HFFc6 (cell line): ENCODE results near the gene BRINP3. TPM values are rescaled to one million over a fixed set of nuclear protein-coding genes. Genes with fewer than 3 reads are reported as not detected.

Experiments
- DNase-seq: peaks from one replicate; pipeline ENCODE4 v3.0.0-alpha.2; 2018
- H3K27ac Mint-ChIP-seq: 2 replicates; pipeline ENCODE4 v1.8.0; 2020; ENCODE audit warnings: mild to moderate bottlenecking, mixed read lengths
- H3K27me3 Mint-ChIP-seq: 2 replicates; pipeline ENCODE4 v1.8.0; 2021; ENCODE audit warnings: mild to moderate bottlenecking, moderate library complexity, mixed read lengths; ENCODE audit not compliant: insufficient read depth
- H3K36me3 Mint-ChIP-seq: 2 replicates; pipeline ENCODE4 v1.8.0; 2021; ENCODE audit warnings: low read depth, mixed read lengths
- H3K4me1 Mint-ChIP-seq: 2 replicates; pipeline ENCODE4 v1.8.0; 2020; ENCODE audit warnings: low read depth, mixed read lengths
- H3K4me3 Mint-ChIP-seq: 2 replicates; pipeline ENCODE4 v1.8.0; 2020; ENCODE audit warnings: mild to moderate bottlenecking, moderate library complexity, mixed read lengths
- H3K9me3 Mint-ChIP-seq: 2 replicates; pipeline ENCODE4 v1.8.0; 2020; ENCODE audit warnings: mild to moderate bottlenecking, mixed read lengths
- CTCF ChIP-seq: fragments of 200-600 bp; sonication (generic); IDR thresholded peaks from 2 replicates; pipeline ENCODE4 v1.5.0; 2021; ENCODE audit warnings: antibody characterized with exemption, mild to moderate bottlenecking
- total RNA-seq, 6 experiments: library from RNA; stranded (reverse); fragmentation: NEBNext Ultra II Directional; extraction: Animal tissue kit (Norgen Biotek cat#: 25700); gene quantifications; 2 replicates in 1 of 6; 3 replicates in 5 of 6; pipeline ENCODE4 v1.2.3, GENCODE V29; 2021

Gene BRINP3
- total RNA-seq, 6 experiments from 2014 or later: not detected

GRCh38 chr1:190365283-190365682, 112.4 kb downstream of the BRINP3 start:
- TF ChIP-seq CTCF: no peak
- peaks cover 40% of the 10 kb centered on the region for H3K9me3 Mint-ChIP-seq
- H3K4me3 Mint-ChIP-seq: no peak overlapping the region
- H3K27me3 Mint-ChIP-seq: no peaks in the 10 kb centered on the region
- no peaks in the 10 kb centered on the region for H3K4me1 Mint-ChIP-seq
- no peak overlapping the region for H3K27ac Mint-ChIP-seq
- no peak for DNase-seq
- no peaks in the 10 kb centered on the region; the same call in 1 of the 2 replicates for H3K36me3 Mint-ChIP-seq

GRCh38 chr1:190353538-190354101, 124.0 kb downstream of the BRINP3 start:
- Mint-ChIP-seq H3K4me1 (no peaks in the 10 kb centered on the region), H3K9me3 (peaks cover 30% of the 10 kb centered on the region), H3K4me3 (no peak overlapping the region), H3K27me3 (no peaks in the 10 kb centered on the region), H3K36me3 (no peaks in the 10 kb centered on the region), H3K27ac (no peak overlapping the region)
- TF ChIP-seq CTCF: no peak
- DNase-seq: no peak

GRCh38 chr1:190344454-190344853, 133.2 kb downstream of the BRINP3 start:
- no peak overlapping the region for H3K4me3 Mint-ChIP-seq
- H3K4me1 Mint-ChIP-seq: no peaks in the 10 kb centered on the region
- no peaks in the 10 kb centered on the region for H3K27me3 Mint-ChIP-seq
- no peak for DNase-seq
- no peak overlapping the region for H3K27ac Mint-ChIP-seq
- H3K9me3 Mint-ChIP-seq: peaks cover 12% of the 10 kb centered on the region
- H3K36me3 Mint-ChIP-seq: no peaks in the 10 kb centered on the region
- TF ChIP-seq CTCF: no peak

- peaks cover 30% of the 10 kb centered on the region for H3K9me3 Mint-ChIP-seq
- no peaks in the 10 kb centered on the region for H3K4me1 Mint-ChIP-seq
- no peak overlapping the region for H3K27ac Mint-ChIP-seq
- H3K36me3 Mint-ChIP-seq: no peaks in the 10 kb centered on the region
- no peak for DNase-seq
- TF ChIP-seq CTCF: no peak
- no peak overlapping the region for H3K4me3 Mint-ChIP-seq
- no peaks in the 10 kb centered on the region for H3K27me3 Mint-ChIP-seq
Observed at GRCh38 chr1:190338829-190339228, 138.8 kb downstream of the BRINP3 start.

- Mint-ChIP-seq H3K4me1 (no peaks in the 10 kb centered on the region), H3K9me3 (peaks cover 42% of the 10 kb centered on the region), H3K27me3 (no peaks in the 10 kb centered on the region), H3K36me3 (no peaks in the 10 kb centered on the region), H3K27ac (no peak overlapping the region), H3K4me3 (no peak overlapping the region)
- no peak for TF ChIP-seq CTCF
- no peak for DNase-seq
Observed at GRCh38 chr1:190328871-190329270, 148.8 kb downstream of the BRINP3 start.

- no peak for DNase-seq
Observed at GRCh38 chr1:190328361-190328760, 149.3 kb downstream of the BRINP3 start.

More at GRCh38 chr1:190328361-190328760, 149.3 kb downstream of the BRINP3 start:
- H3K36me3 Mint-ChIP-seq: no peaks in the 10 kb centered on the region
- H3K9me3 Mint-ChIP-seq: peaks cover 42% of the 10 kb centered on the region
- TF ChIP-seq CTCF: no peak
- no peaks in the 10 kb centered on the region for H3K4me1 Mint-ChIP-seq
- no peaks in the 10 kb centered on the region for H3K27me3 Mint-ChIP-seq
- H3K4me3 Mint-ChIP-seq: no peak overlapping the region
- no peak overlapping the region for H3K27ac Mint-ChIP-seq
